T-cell (primary cell): ENCODE data around the gene VPS11. TPM values are rescaled to one million over a fixed set of nuclear protein-coding genes. Genes with fewer than 3 reads are reported as not detected.
A peak's percentile ranks its signal among the peaks of the same experiment; 100 is the strongest.

Experiments
- ATAC-seq, 4 experiments: fragments of 200-7000 bp in 3 of 4; fragments of 150-1000 bp in 1 of 4; cut with Tn5 transposase; replicated peaks in 1 of 4; 1 replicate in 3 of 4; 2 replicates in 1 of 4; pipeline ENCODE4 v1.10.0; 2021; ENCODE audit warnings: moderate library complexity in 3 of 4, mild to moderate bottlenecking in 2 of 4, moderate number of reproducible peaks in 1 of 4
- CTCF ChIA-PET, 2 donors: fragments of 300-600 bp; sonication (Branson Sonifier 250); formaldehyde crosslinking; loops; one replicate each; lab custom pipeline; 2022; ENCODE audit warnings: antibody characterized with exemption in 2 of 2; lab: Charles Lee
- POLR2A ChIA-PET, 2 donors: fragments of 300-600 bp; sonication (Branson Sonifier 250); formaldehyde crosslinking; loops; one replicate each; lab custom pipeline; 2022; ENCODE audit warnings: antibody characterized with exemption in 2 of 2; lab: Charles Lee
- DNase-seq, 35 experiments: peaks; one replicate each; pipeline versions ENCODE4 v3.0.0 to v3.0.0-alpha.2; 2013 to 2023
- H3K27ac ChIP-seq: one replicate; pipeline ENCODE4 v1.5.1; 2013; ENCODE audit warnings: low read length
- H3K27me3 ChIP-seq, 2 experiments: replicated peaks in 1 of 2; 1 replicate in 1 of 2; 2 replicates in 1 of 2; pipeline versions ENCODE4 v1.6.1 to v1.7.0; 2013; ENCODE audit warnings: low read length in 1 of 2, mixed read lengths in 1 of 2; ENCODE audit not compliant: control insufficient read depth in 2 of 2, insufficient read depth in 2 of 2; ENCODE audit errors: extremely low read depth in 1 of 2
- H3K36me3 ChIP-seq, 2 donors: 1 replicate in 1 of 2; 2 replicates in 1 of 2; pipeline versions ENCODE4 v1.6.1 to v1.7.0; 2013; ENCODE audit warnings: low read length in 1 of 2; ENCODE audit not compliant: control insufficient read depth in 2 of 2, insufficient read depth in 1 of 2; ENCODE audit errors: extremely low read depth in 1 of 2
- H3K4me1 ChIP-seq, 2 experiments: 1 replicate in 1 of 2; 2 replicates in 1 of 2; pipeline versions ENCODE4 v1.6.1 to v1.7.0; 2013; ENCODE audit warnings: low read length in 2 of 2, mixed read lengths in 1 of 2; ENCODE audit not compliant: insufficient read depth in 2 of 2, control insufficient read depth in 1 of 2; ENCODE audit errors: extremely low read depth in 1 of 2
- H3K4me3 ChIP-seq, 2 donors: 1 replicate in 1 of 2; 2 replicates in 1 of 2; pipeline versions ENCODE4 v1.5.1 to v1.7.0; 2013; ENCODE audit warnings: mild to moderate bottlenecking in 2 of 2, low read length in 1 of 2, moderate library complexity in 1 of 2; ENCODE audit not compliant: control insufficient read depth in 1 of 2; ENCODE audit errors: extremely low read depth in 1 of 2
- H3K9me3 ChIP-seq: 2 replicates; pipeline ENCODE4 v1.7.0; 2013
- H3K27ac Mint-ChIP-seq, 2 donors: one replicate each; pipeline ENCODE4 v1.8.0; 2020 to 2021; ENCODE audit warnings: mild to moderate bottlenecking in 2 of 2, mixed read lengths in 2 of 2
- H3K27me3 Mint-ChIP-seq, 2 donors: one replicate each; pipeline ENCODE4 v1.8.0; 2021 to 2022; ENCODE audit warnings: mixed read lengths in 2 of 2
- H3K36me3 Mint-ChIP-seq: one replicate; pipeline ENCODE4 v1.8.0; 2021; ENCODE audit warnings: mixed read lengths
- H3K4me1 Mint-ChIP-seq, 3 donors: one replicate each; pipeline ENCODE4 v1.8.0; 2020 to 2022; ENCODE audit warnings: mixed read lengths in 3 of 3, mild to moderate bottlenecking in 1 of 3
- H3K4me3 Mint-ChIP-seq, 3 donors: one replicate each; pipeline ENCODE4 v1.8.0; 2020 to 2022; ENCODE audit warnings: mild to moderate bottlenecking in 3 of 3, mixed read lengths in 3 of 3, moderate library complexity in 3 of 3
- H3K9me3 Mint-ChIP-seq, 3 donors: one replicate each; pipeline ENCODE4 v1.8.0; 2020 to 2022; ENCODE audit warnings: mixed read lengths in 3 of 3
- WGBS: methylation state at CpG from one replicate; pipeline ENCODE4 v1.1.5; 2013; ENCODE audit warnings: missing lambda C conversion rate; ENCODE audit not compliant: insufficient coverage; 5-methylcytosine and 5-hydroxymethylcytosine counted together
- total RNA-seq, 35 experiments: library from RNA in 6 of 35; stranded (reverse) in 6 of 35; fragments of 120-200 nt in 1 of 35; gene quantifications; one replicate each; pipeline versions ENCODE4 v1.2.1 to v1.2.4 and lab custom pipeline; 2013 to 2026

Gene VPS11
- 10 to 100 TPM; 59.5 to 69.8 (median 62.6) TPM for total RNA-seq
- 37.6 TPM for total RNA-seq (2013)
- 31.8 to 113 (median 95.1) reads per million in 29 experiments for total RNA-seq (lab: John Stamatoyannopoulos, UW)

DNA sequence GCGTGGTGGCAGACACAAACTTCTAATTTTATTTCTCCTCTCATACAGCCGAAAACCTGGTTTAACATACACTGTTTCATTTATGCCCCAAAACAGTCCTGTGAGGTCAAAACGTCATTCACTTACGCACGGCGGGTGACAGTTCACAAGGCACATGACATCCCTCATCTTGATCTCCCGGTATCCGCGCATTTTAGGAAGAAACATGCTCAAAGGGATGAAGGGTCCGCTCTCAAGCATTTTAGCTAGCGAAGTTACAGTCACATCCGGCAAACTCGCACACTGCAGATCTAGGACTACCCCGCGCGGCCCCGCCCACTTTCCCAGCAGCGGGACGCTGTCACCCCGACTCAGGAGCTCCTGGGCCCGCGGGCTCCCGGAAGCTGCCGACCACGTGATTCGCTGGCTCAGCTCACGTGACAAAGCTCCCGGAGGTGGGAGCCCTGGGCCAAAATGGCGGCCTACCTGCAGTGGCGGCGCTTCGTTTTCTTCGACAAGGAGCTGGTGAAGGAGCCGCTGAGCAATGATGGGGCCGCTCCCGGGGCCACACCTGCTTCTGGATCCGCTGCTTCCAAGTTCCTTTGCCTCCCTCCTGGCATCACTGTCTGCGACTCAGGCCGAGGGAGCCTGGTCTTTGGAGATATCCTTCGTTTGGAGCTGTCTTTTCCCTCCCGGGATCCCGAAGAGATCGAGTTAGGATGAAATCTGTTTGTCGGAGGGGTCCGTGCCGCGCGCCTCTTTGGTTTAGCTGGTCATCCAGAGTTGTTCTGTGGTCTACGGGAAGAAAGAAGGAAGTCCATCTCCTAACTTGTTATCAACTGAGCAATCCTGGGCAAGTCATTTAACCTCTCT lies at the start of gene VPS11:
TSS of gene VPS11 (plus strand) at position 448 of the 852 bp plus-strand sequence. CDS start at position 454, 6 bp downstream.
- no peaks in the 10 kb centered on the region for H3K9me3 Mint-ChIP-seq
- ChIA-PET POLR2A (interaction anchor here (0.5 to 2.5 kb wide), 18 partner anchors 10 to 657 kb away, joined by 3 to 17 read pairs (median 8); partner anchors contain the start of genes C2CD2L (in 1 of the 2), DPAGT1 (in 1 of the 2), HINFP (in 1 of the 2) and HMBS (in 1 of the 2)), CTCF (interaction anchor here (0.7 to 3.0 kb wide), 18 partner anchors 11 to 254 kb away, joined by 3 to 37 read pairs (median 5); partner anchors contain the start of genes DPAGT1 (in 2 of the 2), C2CD2L (in 1 of the 2), CBL (in 1 of the 2) and CENATAC (in 1 of the 2))
- Histone ChIP-seq H3K36me3 (peaks cover 12 to 29% of the 10 kb centered on the region in 2 donors), H3K9me3 (no peaks in the 10 kb centered on the region), H3K4me3 (peak within 1 kb of the TSS; percentile 61 to 94), H3K27me3 (no peaks in the 10 kb centered on the region), H3K4me1 (peaks cover 16 to 33% of the 10 kb centered on the region in 2 experiments), H3K27ac (peak within 1 kb of the TSS; percentile 94)
- no peaks in the 10 kb centered on the region for H3K27me3 Mint-ChIP-seq
- H3K27ac Mint-ChIP-seq = peak within 1 kb of the TSS; percentile 96 to 99
- H3K36me3 Mint-ChIP-seq = peaks cover 23% of the 10 kb centered on the region
- under 1% methylated on average over 38 of the region's 49 CpGs for WGBS
- H3K4me1 Mint-ChIP-seq = peaks cover 44 to 55% (median 48%) of the 10 kb centered on the region in 3 donors
- H3K4me3 Mint-ChIP-seq = peak within 1 kb of the TSS; percentile 94 to 97 (median 96)
- ATAC-seq (peak; percentile 92 to 99 (median 98)), DNase-seq (peak; percentile 89 to 100 (median 98))

DNA sequence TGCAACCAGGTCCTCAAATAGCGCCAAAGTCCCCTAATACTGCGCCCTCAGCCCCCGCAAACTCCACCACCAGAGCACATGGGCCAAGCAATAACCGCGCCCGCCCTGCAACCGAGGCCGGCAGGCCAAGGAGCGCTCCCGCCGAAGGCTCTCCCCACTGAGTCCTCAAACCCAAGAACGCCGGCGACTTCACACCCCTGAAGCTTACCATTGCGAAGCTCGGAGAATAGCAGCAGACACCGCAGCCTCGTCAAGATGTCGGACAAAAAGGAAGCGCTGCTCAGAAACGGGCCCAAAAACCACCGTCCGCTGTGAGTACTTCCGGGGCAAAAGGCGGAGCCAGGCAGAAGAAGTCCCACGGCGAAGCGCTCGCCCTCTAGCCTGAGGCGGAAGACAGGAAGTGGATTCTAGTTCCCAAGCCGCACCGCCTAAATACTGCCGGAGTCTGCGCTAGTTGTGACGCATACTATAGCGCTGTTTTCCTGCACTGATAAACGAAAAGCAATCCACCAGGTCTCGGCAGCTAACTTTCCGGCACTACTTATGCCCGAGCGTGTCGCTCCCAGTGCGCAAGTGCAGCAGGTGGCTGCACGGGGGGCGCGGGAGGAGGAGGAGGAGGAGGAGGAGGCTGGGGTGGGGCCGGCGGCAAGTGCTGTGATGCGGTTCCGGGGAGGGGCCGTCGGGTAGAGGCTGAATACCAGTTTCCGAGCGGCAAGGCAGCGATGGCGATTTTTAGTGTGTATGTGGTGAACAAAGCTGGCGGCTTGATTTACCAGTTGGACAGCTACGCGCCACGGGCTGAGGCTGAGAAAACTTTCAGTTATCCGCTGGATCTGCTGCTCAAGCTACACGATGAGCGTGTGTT lies 49.3 kb upstream of the VPS11 start, which contains the start of the genes RPS25 and TRAPPC4:
TSS of gene RPS25 (minus strand) at position 270 of the 865 bp plus-strand sequence. CDS start at position 211, 59 bp downstream.
TSS of gene TRAPPC4 (plus strand) at position 693 of the 865 bp plus-strand sequence. CDS start at position 723, 30 bp downstream.
- CTCF ChIA-PET = interaction anchor here in 1 of 2 donors (0.9 to 1.3 kb wide), 5 partner anchors 21 to 227 kb away, joined by 3 to 8 read pairs (median 3); partner anchors contain the start of genes CENATAC, DDX6, HINFP and VPS11
- peak; percentile 84 to 99 (median 97) for DNase-seq
- H3K36me3 Mint-ChIP-seq = peaks cover 29% of the 10 kb centered on the region

DNA sequence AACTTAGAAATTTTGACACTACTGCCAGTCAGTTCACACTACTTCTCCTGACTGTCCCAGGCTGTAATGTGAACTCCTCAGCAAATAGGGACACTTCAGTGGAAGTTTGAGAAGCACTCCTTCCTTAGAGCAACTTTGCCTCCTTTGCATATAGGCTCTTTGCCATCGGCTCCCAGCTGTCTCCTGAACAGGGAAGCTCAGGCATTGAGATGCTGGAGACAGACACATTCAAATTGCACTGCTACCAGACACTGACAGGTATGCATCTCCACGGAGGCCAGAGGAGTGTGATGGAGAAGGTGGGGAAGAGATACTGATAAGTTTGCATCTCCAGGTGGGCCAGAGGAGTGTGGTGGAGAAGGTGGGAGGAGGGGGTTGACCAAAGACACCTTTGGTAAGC lies 47.6 kb upstream of the VPS11 start:
- ChIA-PET CTCF (no interaction called here), POLR2A (interaction anchor here in 1 of 2 donors (0.5 to 1.8 kb wide), 3 partner anchors 14 to 23 kb away, joined by 4 to 9 read pairs (median 4); no protein-coding TSS in a partner anchor)
- Histone ChIP-seq H3K36me3 (peaks cover under 1 to 66% of the 10 kb centered on the region in 2 donors), H3K9me3 (no peaks in the 10 kb centered on the region), H3K4me3 (no peak overlapping the region), H3K4me1 (peaks cover 15 to 51% of the 10 kb centered on the region in 2 experiments), H3K27ac (peak overlapping the region; percentile 96), H3K27me3 (no peaks in the 10 kb centered on the region)
- ATAC-seq = no peak
- Mint-ChIP-seq H3K4me3 (peak overlapping the region; percentile 96 to 99 (median 99)), H3K4me1 (peaks cover 61 to 82% (median 68%) of the 10 kb centered on the region in 3 donors), H3K9me3 (no peaks in the 10 kb centered on the region), H3K36me3 (peaks cover 34% of the 10 kb centered on the region), H3K27me3 (no peaks in the 10 kb centered on the region), H3K27ac (peak overlapping the region; percentile 100)
- no peak for DNase-seq
- 33% methylated on average over 1 of the region's 2 CpGs for WGBS

More for the DNA sequence above, 49.3 kb upstream of the VPS11 start, which contains the start of the genes RPS25 and TRAPPC4:
- WGBS = under 1% methylated on average over 63 of the region's 63 CpGs
- Histone ChIP-seq H3K4me1 (peaks cover 15 to 45% of the 10 kb centered on the region in 2 experiments), H3K9me3 (no peaks in the 10 kb centered on the region), H3K4me3 (peak within 1 kb of the TSS; percentile 95 to 98), H3K27ac (peak within 1 kb of the TSS; percentile 96), H3K36me3 (peaks cover 0 to 62% of the 10 kb centered on the region in 2 donors), H3K27me3 (no peaks in the 10 kb centered on the region)
- no peaks in the 10 kb centered on the region for H3K9me3 Mint-ChIP-seq
- H3K27me3 Mint-ChIP-seq = no peaks in the 10 kb centered on the region
- POLR2A ChIA-PET = interaction anchor here (0.5 to 3.5 kb wide), 9 partner anchors 12 to 334 kb away, joined by 3 to 14 read pairs (median 3); partner anchors contain the start of genes CENATAC (in 1 of the 2), HMBS (in 1 of the 2), HYOU1 (in 1 of the 2) and SLC37A4 (in 1 of the 2)
- H3K4me1 Mint-ChIP-seq = peaks cover 53 to 68% (median 64%) of the 10 kb centered on the region in 3 donors
- peak; percentile 88 to 92 (median 90) for ATAC-seq
- H3K4me3 Mint-ChIP-seq = peak within 1 kb of the TSS; percentile 96 to 99 (median 99)
- H3K27ac Mint-ChIP-seq = peak within 1 kb of the TSS; percentile 100

GRCh38 chr11:119021631-119022030 lies 46.0 kb upstream of the VPS11 start:
- peak overlapping the region in 1 of 2 donors; percentile 17 for H3K27ac Mint-ChIP-seq

DNA sequence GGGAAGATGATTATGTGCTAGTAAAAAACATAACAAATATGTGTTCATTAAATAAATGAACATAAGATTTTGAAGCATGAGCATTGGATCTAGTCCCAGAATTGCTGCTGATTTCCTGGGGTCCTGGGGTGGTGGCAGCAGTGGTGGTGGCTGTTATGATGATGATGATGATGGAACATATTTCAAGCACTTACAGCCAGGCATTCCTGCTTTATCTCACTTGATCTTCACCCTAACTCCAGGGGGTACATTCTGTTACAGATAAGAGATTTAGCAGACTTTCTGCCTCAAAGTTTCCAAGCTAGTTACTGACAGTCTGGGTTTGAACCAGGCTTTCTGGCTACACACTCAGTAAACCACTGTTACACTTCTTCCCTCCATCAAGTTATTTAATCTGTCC lies 43.9 kb upstream of the VPS11 start:
- H3K4me1 ChIP-seq = peaks cover 6 to 40% of the 10 kb centered on the region in 2 experiments
- H3K36me3 ChIP-seq = peaks cover 5 to 61% of the 10 kb centered on the region in 2 donors
- no peaks in the 10 kb centered on the region for H3K27me3 ChIP-seq
- CTCF ChIA-PET = no interaction called here
- ATAC-seq (no peak), DNase-seq (no peak)
- H3K9me3 ChIP-seq = no peaks in the 10 kb centered on the region
- no peaks in the 10 kb centered on the region for H3K9me3 Mint-ChIP-seq
- H3K4me3 ChIP-seq = no peak overlapping the region
- peaks cover 33 to 55% (median 47%) of the 10 kb centered on the region in 3 donors for H3K4me1 Mint-ChIP-seq
- POLR2A ChIA-PET = interaction anchor here in 1 of 2 donors (1.2 kb wide), 1 partner anchor 353 kb away, joined by 3 read pairs; no protein-coding TSS in a partner anchor
- H3K4me3 Mint-ChIP-seq = no peak overlapping the region
- H3K27me3 Mint-ChIP-seq = no peaks in the 10 kb centered on the region
- H3K27ac Mint-ChIP-seq = peak overlapping the region; percentile 6 to 35
- H3K27ac ChIP-seq = no peak overlapping the region
- peaks cover 32% of the 10 kb centered on the region for H3K36me3 Mint-ChIP-seq

More at GRCh38 chr11:119021631-119022030, 46.0 kb upstream of the VPS11 start:
- ChIA-PET POLR2A (interaction anchor here in 1 of 2 donors (0.6 kb wide), 1 partner anchor 264 kb away, joined by 3 read pairs; no protein-coding TSS in a partner anchor), CTCF (no interaction called here)
- no peak for ATAC-seq
- no peak overlapping the region for H3K27ac ChIP-seq
- no peaks in the 10 kb centered on the region for H3K9me3 ChIP-seq
- no peaks in the 10 kb centered on the region for H3K9me3 Mint-ChIP-seq
- 92% methylated on average over 3 of the region's 5 CpGs for WGBS
- H3K27me3 Mint-ChIP-seq = no peaks in the 10 kb centered on the region
- H3K36me3 Mint-ChIP-seq = peaks cover 32% of the 10 kb centered on the region
- no peaks in the 10 kb centered on the region for H3K27me3 ChIP-seq
- peaks cover 45 to 69% (median 55%) of the 10 kb centered on the region in 3 donors for H3K4me1 Mint-ChIP-seq
- H3K4me1 ChIP-seq = peaks cover 15 to 41% of the 10 kb centered on the region in 2 experiments
- DNase-seq = no peak
- H3K4me3 ChIP-seq = no peak overlapping the region
- H3K4me3 Mint-ChIP-seq = peak overlapping the region in 2 of 3 donors; percentile 34 to 99
- peaks cover 5 to 65% of the 10 kb centered on the region in 2 donors for H3K36me3 ChIP-seq
